SU-DHL-6 (cell line): ENCODE results near the gene PRM3.

ENCODE experiments used
- H2AFZ ChIP-seq: fragments of 200-600 bp; sonication (generic); 2 replicates; pipeline ENCODE4 v1.6.1; 2014; ENCODE audit warnings: low read depth, mild to moderate bottlenecking, moderate library complexity, mixed read lengths, antibody characterized with exemption, low read length; ENCODE audit not compliant: severe bottlenecking
- H3F3A ChIP-seq: fragments of 200-600 bp; shearing (Covaris generic); 2 replicates; pipeline ENCODE4 v1.6.0; 2016; ENCODE audit warnings: antibody characterized with exemption, mild to moderate bottlenecking; ENCODE audit not compliant: insufficient read depth
- H3K27ac ChIP-seq: fragments of 200-600 bp; sonication (generic); 2 replicates; pipeline ENCODE4 v1.5.1; 2016; ENCODE audit warnings: low read depth, mild to moderate bottlenecking, low read length, moderate library complexity, mixed read lengths
- H3K27me3 ChIP-seq: fragments of 200-600 bp; sonication (generic), shearing (Covaris generic); 2 replicates; pipeline ENCODE4 v1.6.0; 2014; ENCODE audit warnings: mild to moderate bottlenecking, low read length
- H3K36me3 ChIP-seq: fragments of 200-600 bp; sonication (generic); 2 replicates; pipeline ENCODE4 v1.6.1; 2014; ENCODE audit warnings: mild to moderate bottlenecking, low read length, mixed read lengths
- H3K4me2 ChIP-seq: fragments of 300-600, 200-600 bp; shearing (Covaris generic), sonication (generic); 2 replicates; pipeline ENCODE4 v1.6.0; 2014; ENCODE audit warnings: low read length, low read depth, mild to moderate bottlenecking; ENCODE audit not compliant: poor library complexity, severe bottlenecking
- H3K4me3 ChIP-seq: fragments of 200-600 bp; sonication (generic); 2 replicates; pipeline ENCODE4 v1.5.1; 2014; ENCODE audit warnings: antibody characterized with exemption, low read length, mild to moderate bottlenecking, mixed read lengths; ENCODE audit not compliant: insufficient read depth, poor library complexity, severe bottlenecking
- H3K79me2 ChIP-seq: fragments of 200-600 bp; sonication (generic); 2 replicates; pipeline ENCODE4 v1.6.1; 2014; ENCODE audit warnings: mild to moderate bottlenecking, low read length, moderate library complexity; ENCODE audit not compliant: insufficient read depth
- H3K9ac ChIP-seq: fragments of 200-600 bp; sonication (generic); 2 replicates; pipeline ENCODE4 v1.7.0; 2014; ENCODE audit warnings: mild to moderate bottlenecking, low read length
- H3K9me2 ChIP-seq: fragments of 200-600 bp; sonication (generic); replicated peaks from 2 replicates; pipeline ENCODE4 v1.6.1; 2014; ENCODE audit warnings: low read length; ENCODE audit not compliant: insufficient read depth
- H3K9me3 ChIP-seq: fragments of 200-600 bp; sonication (generic); 2 replicates; pipeline ENCODE4 v1.6.1; 2014; ENCODE audit warnings: low read length, mixed read lengths; ENCODE audit not compliant: insufficient read depth
- H4K20me1 ChIP-seq: fragments of 200-600 bp; sonication (generic); 2 replicates; pipeline ENCODE4 v1.6.1; 2014; ENCODE audit warnings: low read depth, mild to moderate bottlenecking, antibody characterized with exemption, low read length, moderate library complexity, mixed read lengths
- CTCF ChIP-seq: fragments of 200-600 bp; sonication (generic); IDR thresholded peaks from one replicate; pipeline ENCODE4 v1.5.1; 2017; ENCODE audit warnings: antibody characterized with exemption, mild to moderate bottlenecking, low read length, moderate library complexity; ENCODE audit not compliant: insufficient read depth, poor library complexity, severe bottlenecking
- EZH2phosphoT487 ChIP-seq: fragments of 200-600 bp; sonication (generic), shearing (Covaris generic); conservative IDR thresholded peaks from 2 replicates; pipeline ENCODE4 v1.6.1; 2018; ENCODE audit warnings: mild to moderate bottlenecking, antibody characterized with exemption, low read length, moderate library complexity, mixed read lengths

The PRM3 gene

GRCh38 chr16:11239644-11240632 is 33.5 kb downstream of the PRM3 start:
- no peaks in the 10 kb centered on the region for H4K20me1 ChIP-seq
- TF ChIP-seq CTCF (no peak), EZH2phosphoT487 (no peak)
- H3K9me2 ChIP-seq = no peaks in the 10 kb centered on the region
- no peaks in the 10 kb centered on the region for H3K9me3 ChIP-seq
- no peak overlapping the region for H3K9ac ChIP-seq
- H3K36me3 ChIP-seq = no peaks in the 10 kb centered on the region
- no peak overlapping the region for H3K4me2 ChIP-seq
- no peak overlapping the region for H2AFZ ChIP-seq
- no peaks in the 10 kb centered on the region for H3F3A ChIP-seq
- no peak overlapping the region for H3K27ac ChIP-seq
- H3K4me3 ChIP-seq = no peak overlapping the region
- no peaks in the 10 kb centered on the region for H3K27me3 ChIP-seq
- H3K79me2 ChIP-seq = no peaks in the 10 kb centered on the region

- no peaks in the 10 kb centered on the region for H3K9me2 ChIP-seq
- H3K9ac ChIP-seq = no peak overlapping the region
- no peaks in the 10 kb centered on the region for H3K9me3 ChIP-seq
- no peak overlapping the region for H3K4me2 ChIP-seq
- H4K20me1 ChIP-seq = no peaks in the 10 kb centered on the region
- H3K36me3 ChIP-seq = no peaks in the 10 kb centered on the region
- no peak overlapping the region for H3K27ac ChIP-seq
- H2AFZ ChIP-seq = no peak overlapping the region
- H3F3A ChIP-seq = no peaks in the 10 kb centered on the region
- H3K27me3 ChIP-seq = no peaks in the 10 kb centered on the region
- no peaks in the 10 kb centered on the region for H3K79me2 ChIP-seq
- TF ChIP-seq CTCF = no peak
- TF ChIP-seq EZH2phosphoT487 = no peak
- H3K4me3 ChIP-seq = no peak overlapping the region
Measured at GRCh38 chr16:11238272-11239202, 34.9 kb downstream of the PRM3 start.

GRCh38 chr16:11236461-11237254 is 36.8 kb downstream of the PRM3 start:
- no peaks in the 10 kb centered on the region for H3K27me3 ChIP-seq
- no peaks in the 10 kb centered on the region for H3F3A ChIP-seq
- TF ChIP-seq EZH2phosphoT487 = no peak
- no peaks in the 10 kb centered on the region for H3K9me3 ChIP-seq
- no peaks in the 10 kb centered on the region for H3K36me3 ChIP-seq
- no peak overlapping the region for H3K27ac ChIP-seq
- no peak overlapping the region for H2AFZ ChIP-seq
- H3K9me2 ChIP-seq = no peaks in the 10 kb centered on the region
- H3K4me3 ChIP-seq = no peak overlapping the region
- no peaks in the 10 kb centered on the region for H3K79me2 ChIP-seq
- no peak overlapping the region for H3K9ac ChIP-seq
- H4K20me1 ChIP-seq = no peaks in the 10 kb centered on the region
- no peak overlapping the region for H3K4me2 ChIP-seq
